Right forelimb (tissue), 1 donor: ENCODE results near the gene SLC3A2.
"Not testable (repeated sequence)": the region's sequence is repeated elsewhere in the genome, so short reads cannot be mapped to it uniquely, and the experiment has no call there.

Experiments used
- DNase-seq: peaks from one replicate; pipeline ENCODE4 v3.0.0-alpha.2; 2018

Gene SLC3A2

GRCh38 chr11:62880803-62881578, at the start of gene SLC3A2:
Gene SLC3A2, plus strand, starts transcription at chr11:62880896. Its CDS starts 128 bp downstream, at chr11:62881024.
- peak; percentile 93 for DNase-seq

- no peak for DNase-seq
Measured at GRCh38 chr11:62830904-62831519, 49.7 kb upstream of the SLC3A2 start.

- DNase-seq: peak; percentile 100
Measured at GRCh38 chr11:62831520-62832335, 49.0 kb upstream of the SLC3A2 start, which contains the start of gene STX5. Gene STX5, minus strand, starts transcription at chr11:62832051. Its CDS starts 808 bp downstream, at chr11:62831243.

- DNase-seq: no peak
Measured at GRCh38 chr11:62832336-62833234, 48.1 kb upstream of the SLC3A2 start, which contains the start of gene TEX54. Gene TEX54, minus strand, starts transcription at chr11:62832841.

- no peak for DNase-seq
Measured at GRCh38 chr11:62835336-62835735, 45.4 kb upstream of the SLC3A2 start.

GRCh38 chr11:62839050-62839945, 41.4 kb upstream of the SLC3A2 start, which contains the start of gene WDR74:
Gene WDR74, minus strand, starts transcription at chr11:62839590. Its CDS starts 20 bp downstream, at chr11:62839570.
- peak; percentile 96 for DNase-seq

GRCh38 chr11:62840721-62841360, 39.9 kb upstream of the SLC3A2 start:
- DNase-seq: peak; percentile 71

- DNase-seq: peak; percentile 93
Measured at GRCh38 chr11:62841361-62842170, 39.1 kb upstream of the SLC3A2 start.

GRCh38 chr11:62842171-62842741, 38.4 kb upstream of the SLC3A2 start:
- no peak for DNase-seq

GRCh38 chr11:62842891-62843290, 37.8 kb upstream of the SLC3A2 start:
- not testable (repeated sequence) for DNase-seq

- no peak for DNase-seq
Measured at GRCh38 chr11:62843466-62843865, 37.2 kb upstream of the SLC3A2 start.

GRCh38 chr11:62844154-62844553, 36.5 kb upstream of the SLC3A2 start:
- DNase-seq: no peak

GRCh38 chr11:62846177-62846576, 34.5 kb upstream of the SLC3A2 start:
- no peak for DNase-seq

- no peak for DNase-seq
Measured at GRCh38 chr11:62847767-62848314, 32.9 kb upstream of the SLC3A2 start.

GRCh38 chr11:62850911-62851806, 29.5 kb upstream of the SLC3A2 start:
- no peak for DNase-seq

GRCh38 chr11:62851807-62852522, 28.7 kb upstream of the SLC3A2 start:
- no peak for DNase-seq
